Lower leg skin (tissue), 3 donors: ENCODE data around the gene PTEN.

ENCODE experiments used
- POLR2A ChIP-seq, 2 donors: fragments of 450-650 bp; IDR thresholded peaks; one replicate each; pipeline ENCODE4 v1.6.1; 2016 to 2017; ENCODE audit warnings: antibody characterized with exemption in 2 of 2, mild to moderate bottlenecking in 1 of 2, moderate library complexity in 1 of 2
- TF ChIP-seq, protein P1 (sequence below), 3 donors: fragments of 450-650 bp; IDR thresholded peaks; one replicate each; pipeline ENCODE4 v1.5.1; 2016; ENCODE audit warnings: antibody characterized with exemption in 3 of 3, mild to moderate bottlenecking in 3 of 3, moderate library complexity in 2 of 3

DNA sequence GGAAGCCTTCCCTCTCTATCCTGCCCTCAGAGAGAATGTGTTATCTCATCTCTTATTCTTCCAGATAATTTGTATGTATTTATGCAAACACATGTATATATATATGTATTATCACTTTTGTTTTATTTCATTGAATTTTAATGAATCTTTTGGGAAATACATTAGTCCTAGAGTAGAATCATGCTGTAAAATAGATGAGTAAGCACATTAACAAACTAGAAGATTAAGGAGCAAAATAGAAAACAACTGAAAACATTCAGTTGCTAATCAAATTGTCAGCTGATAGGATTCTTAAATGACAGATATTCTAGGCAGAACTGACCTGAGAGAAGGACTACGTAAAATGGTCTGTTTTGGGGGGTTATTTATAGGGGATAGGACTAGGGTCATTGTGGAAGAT, 11.3 kb upstream of the PTEN start:
- TF ChIP-seq, protein P1, sequence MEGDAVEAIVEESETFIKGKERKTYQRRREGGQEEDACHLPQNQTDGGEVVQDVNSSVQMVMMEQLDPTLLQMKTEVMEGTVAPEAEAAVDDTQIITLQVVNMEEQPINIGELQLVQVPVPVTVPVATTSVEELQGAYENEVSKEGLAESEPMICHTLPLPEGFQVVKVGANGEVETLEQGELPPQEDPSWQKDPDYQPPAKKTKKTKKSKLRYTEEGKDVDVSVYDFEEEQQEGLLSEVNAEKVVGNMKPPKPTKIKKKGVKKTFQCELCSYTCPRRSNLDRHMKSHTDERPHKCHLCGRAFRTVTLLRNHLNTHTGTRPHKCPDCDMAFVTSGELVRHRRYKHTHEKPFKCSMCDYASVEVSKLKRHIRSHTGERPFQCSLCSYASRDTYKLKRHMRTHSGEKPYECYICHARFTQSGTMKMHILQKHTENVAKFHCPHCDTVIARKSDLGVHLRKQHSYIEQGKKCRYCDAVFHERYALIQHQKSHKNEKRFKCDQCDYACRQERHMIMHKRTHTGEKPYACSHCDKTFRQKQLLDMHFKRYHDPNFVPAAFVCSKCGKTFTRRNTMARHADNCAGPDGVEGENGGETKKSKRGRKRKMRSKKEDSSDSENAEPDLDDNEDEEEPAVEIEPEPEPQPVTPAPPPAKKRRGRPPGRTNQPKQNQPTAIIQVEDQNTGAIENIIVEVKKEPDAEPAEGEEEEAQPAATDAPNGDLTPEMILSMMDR (IDR thresholded peaks at IDR 0.05): no peak
- TF ChIP-seq POLR2A (IDR thresholded peaks at IDR 0.05): no peak
